Measurements from ENCODE around the gene ETV3. TPM values are rescaled to one million over a fixed set of nuclear protein-coding genes. Genes with fewer than 3 reads are reported as not detected.

Gene ETV3
- total RNA-seq, 1 donor from 2014 or later, result 19.5 TPM

DNA sequence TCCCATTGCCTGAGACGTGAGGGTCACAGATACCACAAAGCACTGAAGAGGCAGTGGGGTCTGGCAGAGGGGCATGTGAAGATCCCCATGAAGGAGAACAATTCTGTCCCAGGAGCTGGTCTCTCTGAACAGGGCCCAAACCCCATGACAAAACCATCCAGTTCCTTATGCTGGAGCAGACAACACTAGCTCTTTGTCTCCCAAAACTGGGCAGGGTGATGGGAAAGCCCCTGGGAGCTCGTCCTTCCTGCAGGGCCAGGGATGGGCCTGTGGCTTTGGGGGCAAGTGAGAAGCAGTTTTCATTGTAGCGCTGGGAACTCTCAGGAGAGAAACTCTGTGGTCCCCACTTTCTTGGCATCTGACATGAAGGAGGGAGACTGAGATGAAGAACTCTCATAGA, 47.4 kb downstream of the ETV3 start:
- no peak overlapping the region for H3K4me2 ChIP-seq
- H3K27me3 Mint-ChIP-seq (ENCODE audit: insufficient read depth, low read depth), result peaks cover 6% of the 10 kb centered on the region
- H3K9ac ChIP-seq, result no peak overlapping the region

DNA sequence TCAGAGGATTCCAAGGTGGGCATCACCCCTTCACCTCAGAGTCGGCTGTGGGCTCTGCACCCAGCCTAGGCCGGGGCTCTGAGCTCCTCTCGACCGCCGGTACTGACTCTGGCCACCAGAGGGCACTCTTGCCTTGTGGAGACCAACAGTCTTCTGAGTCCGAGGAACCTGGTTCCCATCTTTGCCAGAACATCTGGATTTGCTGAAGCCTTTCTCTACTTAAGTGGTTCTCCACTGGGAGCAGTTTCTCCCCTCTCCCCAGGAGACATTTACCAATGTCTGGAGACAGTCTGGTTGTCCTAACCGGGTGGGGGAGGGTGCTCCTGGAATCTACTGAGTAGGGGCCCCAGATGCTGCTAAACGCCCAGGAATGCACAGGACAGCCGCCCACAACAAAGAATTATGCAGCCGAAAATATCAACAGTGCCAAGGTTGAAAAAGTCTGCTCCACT, 48.0 kb downstream of the ETV3 start:
- peak; percentile 93 for DNase-seq (ENCODE audit: low spot score)
- H4K20me1 ChIP-seq (ENCODE audit: low read depth), result no peaks in the 10 kb centered on the region
- H3K27me3 ChIP-seq, result no peaks in the 10 kb centered on the region
- Mint-ChIP-seq H3K36me3 (no peaks in the 10 kb centered on the region), H3K27ac (peak overlapping the region; percentile 50), H3K4me3 (no peak overlapping the region), H3K27me3 (ENCODE audit: insufficient read depth, low read depth) (peaks cover 6% of the 10 kb centered on the region), H3K9me3 (no peaks in the 10 kb centered on the region), H3K4me1 (peaks cover 17% of the 10 kb centered on the region)
- peak overlapping the region; percentile 75 for H2AFZ ChIP-seq (replicated peaks)
- H3K79me2 ChIP-seq (ENCODE audit: low read depth), result no peaks in the 10 kb centered on the region
- no peaks in the 10 kb centered on the region for H3K4me1 ChIP-seq
- H3K27ac ChIP-seq, result no peak overlapping the region
- H3K9ac ChIP-seq, result no peak overlapping the region
- H3K36me3 ChIP-seq, result no peaks in the 10 kb centered on the region
- no peaks in the 10 kb centered on the region for H3K9me3 ChIP-seq (ENCODE audit: low read depth)
- H3F3A ChIP-seq (ENCODE audit: low read depth), result no peaks in the 10 kb centered on the region
- no peak overlapping the region for H3K4me2 ChIP-seq
- H3K4me3 ChIP-seq, result no peak overlapping the region
- TF ChIP-seq EZH2 (IDR thresholded peaks at IDR 0.05), result no peak
- TF ChIP-seq, protein P1, sequence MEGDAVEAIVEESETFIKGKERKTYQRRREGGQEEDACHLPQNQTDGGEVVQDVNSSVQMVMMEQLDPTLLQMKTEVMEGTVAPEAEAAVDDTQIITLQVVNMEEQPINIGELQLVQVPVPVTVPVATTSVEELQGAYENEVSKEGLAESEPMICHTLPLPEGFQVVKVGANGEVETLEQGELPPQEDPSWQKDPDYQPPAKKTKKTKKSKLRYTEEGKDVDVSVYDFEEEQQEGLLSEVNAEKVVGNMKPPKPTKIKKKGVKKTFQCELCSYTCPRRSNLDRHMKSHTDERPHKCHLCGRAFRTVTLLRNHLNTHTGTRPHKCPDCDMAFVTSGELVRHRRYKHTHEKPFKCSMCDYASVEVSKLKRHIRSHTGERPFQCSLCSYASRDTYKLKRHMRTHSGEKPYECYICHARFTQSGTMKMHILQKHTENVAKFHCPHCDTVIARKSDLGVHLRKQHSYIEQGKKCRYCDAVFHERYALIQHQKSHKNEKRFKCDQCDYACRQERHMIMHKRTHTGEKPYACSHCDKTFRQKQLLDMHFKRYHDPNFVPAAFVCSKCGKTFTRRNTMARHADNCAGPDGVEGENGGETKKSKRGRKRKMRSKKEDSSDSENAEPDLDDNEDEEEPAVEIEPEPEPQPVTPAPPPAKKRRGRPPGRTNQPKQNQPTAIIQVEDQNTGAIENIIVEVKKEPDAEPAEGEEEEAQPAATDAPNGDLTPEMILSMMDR (IDR thresholded peaks at IDR 0.05), result peak; percentile 98
- TF ChIP-seq EZH2phosphoT487 (IDR thresholded peaks at IDR 0.05), result no peak

More for the DNA sequence above, 47.4 kb downstream of the ETV3 start:
- H3K9me3 ChIP-seq (ENCODE audit: low read depth), result no peaks in the 10 kb centered on the region
- H3K4me1 ChIP-seq, result no peaks in the 10 kb centered on the region
- H3K27ac Mint-ChIP-seq, result peak overlapping the region; percentile 50
- DNase-seq (ENCODE audit: low spot score), result no peak
- H3K36me3 Mint-ChIP-seq, result no peaks in the 10 kb centered on the region
- no peak overlapping the region for H3K4me3 Mint-ChIP-seq
- H3K4me1 Mint-ChIP-seq, result peaks cover 17% of the 10 kb centered on the region
- H3K4me3 ChIP-seq, result no peak overlapping the region
- H3K79me2 ChIP-seq (ENCODE audit: low read depth), result no peaks in the 10 kb centered on the region
- H3K27ac ChIP-seq, result no peak overlapping the region
- H3K36me3 ChIP-seq, result no peaks in the 10 kb centered on the region
- no peak for TF ChIP-seq EZH2phosphoT487 (IDR thresholded peaks at IDR 0.05)
- TF ChIP-seq EZH2 (IDR thresholded peaks at IDR 0.05), result no peak
- H3F3A ChIP-seq (ENCODE audit: low read depth), result no peaks in the 10 kb centered on the region
- H4K20me1 ChIP-seq (ENCODE audit: low read depth), result no peaks in the 10 kb centered on the region
- no peaks in the 10 kb centered on the region for H3K9me3 Mint-ChIP-seq
- H2AFZ ChIP-seq (replicated peaks), result peak overlapping the region; percentile 75
- no peaks in the 10 kb centered on the region for H3K27me3 ChIP-seq

DNA sequence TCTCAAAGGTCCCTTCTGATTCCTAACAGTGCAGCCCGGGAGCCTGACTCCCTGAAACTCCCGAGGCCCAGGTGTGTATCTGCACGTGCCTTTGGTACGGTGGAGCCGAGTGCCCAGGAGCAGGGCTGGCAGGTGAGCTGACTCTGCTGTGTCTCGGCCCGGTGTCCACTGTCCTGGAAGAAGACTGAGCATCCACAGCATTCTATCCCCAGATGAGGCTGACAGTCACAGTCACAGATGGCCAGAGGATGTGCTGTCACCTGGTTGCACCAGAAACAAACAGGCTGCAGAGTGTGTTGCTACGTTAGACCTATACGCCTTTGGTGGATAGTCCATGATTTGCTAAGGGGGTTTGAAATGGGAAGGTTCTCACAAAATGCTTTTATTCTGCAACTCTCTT, 48.4 kb downstream of the ETV3 start:
- Histone ChIP-seq H3K9me3 (ENCODE audit: low read depth) (no peaks in the 10 kb centered on the region), H4K20me1 (ENCODE audit: low read depth) (no peaks in the 10 kb centered on the region), H3K4me1 (no peaks in the 10 kb centered on the region), H2AFZ (replicated peaks) (no peak overlapping the region), H3F3A (ENCODE audit: low read depth) (no peaks in the 10 kb centered on the region), H3K36me3 (no peaks in the 10 kb centered on the region), H3K27me3 (no peaks in the 10 kb centered on the region), H3K9ac (no peak overlapping the region), H3K4me2 (no peak overlapping the region), H3K27ac (no peak overlapping the region), H3K4me3 (no peak overlapping the region), H3K79me2 (ENCODE audit: low read depth) (no peaks in the 10 kb centered on the region)
- H3K4me1 Mint-ChIP-seq, result peaks cover 17% of the 10 kb centered on the region
- no peak overlapping the region for H3K4me3 Mint-ChIP-seq
- H3K9me3 Mint-ChIP-seq, result no peaks in the 10 kb centered on the region
- TF ChIP-seq EZH2 (IDR thresholded peaks at IDR 0.05) (no peak), EZH2phosphoT487 (IDR thresholded peaks at IDR 0.05) (no peak)
- TF ChIP-seq, protein P1 (IDR thresholded peaks at IDR 0.05), result no peak
- H3K27me3 Mint-ChIP-seq (ENCODE audit: insufficient read depth, low read depth), result peaks cover 6% of the 10 kb centered on the region
- no peak for DNase-seq (ENCODE audit: low spot score)
- peak overlapping the region; percentile 33 for H3K27ac Mint-ChIP-seq
- H3K36me3 Mint-ChIP-seq, result no peaks in the 10 kb centered on the region

DNA sequence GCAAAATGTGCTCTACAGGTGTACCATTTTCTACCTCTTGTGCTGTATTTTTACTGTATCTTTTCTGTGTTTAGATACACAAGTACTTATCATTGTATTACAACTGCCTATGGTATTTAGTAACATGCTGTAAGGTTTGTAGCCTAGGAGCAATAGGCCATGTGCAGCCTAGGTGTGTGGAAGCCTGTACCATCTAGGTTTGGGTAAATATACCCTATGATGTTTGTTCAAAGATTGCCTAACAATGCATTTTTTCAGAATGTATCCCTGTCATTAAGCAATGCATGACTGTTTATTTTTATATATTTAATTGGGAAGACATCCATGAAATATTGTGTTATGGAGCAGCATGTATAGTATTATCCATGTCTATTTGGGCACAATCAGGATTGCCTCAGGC, 49.6 kb downstream of the ETV3 start:
- no peaks in the 10 kb centered on the region for H3K27me3 ChIP-seq
- H3F3A ChIP-seq (ENCODE audit: low read depth), result no peaks in the 10 kb centered on the region
- H3K27ac Mint-ChIP-seq, result no peak overlapping the region
- H4K20me1 ChIP-seq (ENCODE audit: low read depth), result no peaks in the 10 kb centered on the region
- no peaks in the 10 kb centered on the region for H3K9me3 ChIP-seq (ENCODE audit: low read depth)
- no peaks in the 10 kb centered on the region for H3K79me2 ChIP-seq (ENCODE audit: low read depth)
- peaks cover 6% of the 10 kb centered on the region for H3K27me3 Mint-ChIP-seq (ENCODE audit: insufficient read depth, low read depth)
- no peak overlapping the region for H3K4me3 Mint-ChIP-seq
- H3K9me3 Mint-ChIP-seq, result no peaks in the 10 kb centered on the region
- no peak overlapping the region for H3K9ac ChIP-seq
- no peak overlapping the region for H3K27ac ChIP-seq
- H3K4me1 ChIP-seq, result no peaks in the 10 kb centered on the region
- no peaks in the 10 kb centered on the region for H3K36me3 ChIP-seq
- H3K4me3 ChIP-seq, result no peak overlapping the region
- DNase-seq (ENCODE audit: low spot score), result no peak
- H3K36me3 Mint-ChIP-seq, result no peaks in the 10 kb centered on the region
- TF ChIP-seq, protein P1 (IDR thresholded peaks at IDR 0.05), result no peak
- no peak for TF ChIP-seq EZH2phosphoT487 (IDR thresholded peaks at IDR 0.05)
- no peak for TF ChIP-seq EZH2 (IDR thresholded peaks at IDR 0.05)
- H2AFZ ChIP-seq (replicated peaks), result no peak overlapping the region
- H3K4me2 ChIP-seq, result no peak overlapping the region
- peaks cover 9% of the 10 kb centered on the region for H3K4me1 Mint-ChIP-seq
